MM.1S (cell line): ENCODE results near the gene ARFRP1.

Experiments used
- DNase-seq: peaks from one replicate; pipeline ENCODE4 v3.0.0-alpha.2; 2015
- H2AFZ ChIP-seq: fragments of 300-600 bp; sonication (generic); 2 replicates; pipeline ENCODE4 v1.6.0; 2016; ENCODE audit warnings: antibody characterized with exemption, low read length
- H3F3A ChIP-seq: fragments of 300-600 bp; sonication (generic); 2 replicates; pipeline ENCODE4 v1.6.1; 2016; ENCODE audit warnings: mild to moderate bottlenecking, antibody characterized with exemption, low read length, moderate library complexity, mixed read lengths; ENCODE audit not compliant: insufficient read depth
- H3K27ac ChIP-seq: fragments of 300-600 bp; sonication (generic); 2 replicates; pipeline ENCODE4 v1.5.1; 2016; ENCODE audit warnings: mild to moderate bottlenecking, low read length
- H3K27me3 ChIP-seq: fragments of 300-600 bp; sonication (generic); replicated peaks from 2 replicates; pipeline ENCODE4 v1.6.0; 2016; ENCODE audit warnings: low read length; ENCODE audit not compliant: insufficient read depth
- H3K36me3 ChIP-seq: fragments of 300-600 bp; sonication (generic); replicated peaks from 2 replicates; pipeline ENCODE4 v1.6.1; 2016; ENCODE audit warnings: mild to moderate bottlenecking, low read length, mixed read lengths; ENCODE audit not compliant: insufficient read depth
- H3K4me1 ChIP-seq: fragments of 300-600 bp; sonication (generic); 2 replicates; pipeline ENCODE4 v1.6.1; 2016; ENCODE audit warnings: low read length, mixed read lengths
- H3K4me2 ChIP-seq: fragments of 300-600 bp; sonication (generic); 2 replicates; pipeline ENCODE4 v1.6.0; 2016; ENCODE audit warnings: low read depth, low read length
- H3K4me3 ChIP-seq: fragments of 300-600 bp; sonication (generic); 2 replicates; pipeline ENCODE4 v1.5.1; 2016; ENCODE audit warnings: low read length, mixed read lengths
- H3K79me2 ChIP-seq: fragments of 300-600 bp; sonication (generic); 2 replicates; pipeline ENCODE4 v1.6.1; 2016; ENCODE audit warnings: mixed run types, low read length, mixed read lengths
- H3K9ac ChIP-seq: fragments of 300-600 bp; sonication (generic); 2 replicates; pipeline ENCODE4 v1.6.1; 2016; ENCODE audit warnings: low read length, mixed read lengths
- H3K9me2 ChIP-seq: fragments of 300-600 bp; sonication (generic); replicated peaks from 2 replicates; pipeline ENCODE4 v1.6.1; 2016; ENCODE audit warnings: mild to moderate bottlenecking, low read length, mixed read lengths; ENCODE audit not compliant: insufficient read depth
- H3K9me3 ChIP-seq: fragments of 300-600 bp; sonication (generic); replicated peaks from 2 replicates; pipeline ENCODE4 v1.6.1; 2016; ENCODE audit warnings: mild to moderate bottlenecking, low read length, mixed read lengths; ENCODE audit not compliant: insufficient read depth
- H4K20me1 ChIP-seq: fragments of 300-600 bp; sonication (generic); 2 replicates; pipeline ENCODE4 v1.6.1; 2016; ENCODE audit warnings: mild to moderate bottlenecking, low read length, moderate library complexity, mixed read lengths; ENCODE audit not compliant: insufficient read depth
- EZH2 ChIP-seq: fragments of 300-600 bp; sonication (generic); optimal IDR thresholded peaks from 2 replicates; pipeline ENCODE3; 2017; ENCODE audit warnings: low read depth, mild to moderate bottlenecking, antibody characterized with exemption, low read length, mixed read lengths
- EZH2phosphoT487 ChIP-seq: fragments of 300-600 bp; sonication (generic); IDR thresholded peaks from 2 replicates; pipeline ENCODE4 v1.6.1; 2018; ENCODE audit warnings: antibody characterized with exemption, low read length
- TF ChIP-seq, protein P1 (sequence below): fragments of 300-600 bp; sonication (generic); IDR thresholded peaks from 2 replicates; pipeline ENCODE4 v1.5.1; 2016; ENCODE audit warnings: antibody characterized with exemption, low read length, mixed read lengths

Gene ARFRP1

DNA sequence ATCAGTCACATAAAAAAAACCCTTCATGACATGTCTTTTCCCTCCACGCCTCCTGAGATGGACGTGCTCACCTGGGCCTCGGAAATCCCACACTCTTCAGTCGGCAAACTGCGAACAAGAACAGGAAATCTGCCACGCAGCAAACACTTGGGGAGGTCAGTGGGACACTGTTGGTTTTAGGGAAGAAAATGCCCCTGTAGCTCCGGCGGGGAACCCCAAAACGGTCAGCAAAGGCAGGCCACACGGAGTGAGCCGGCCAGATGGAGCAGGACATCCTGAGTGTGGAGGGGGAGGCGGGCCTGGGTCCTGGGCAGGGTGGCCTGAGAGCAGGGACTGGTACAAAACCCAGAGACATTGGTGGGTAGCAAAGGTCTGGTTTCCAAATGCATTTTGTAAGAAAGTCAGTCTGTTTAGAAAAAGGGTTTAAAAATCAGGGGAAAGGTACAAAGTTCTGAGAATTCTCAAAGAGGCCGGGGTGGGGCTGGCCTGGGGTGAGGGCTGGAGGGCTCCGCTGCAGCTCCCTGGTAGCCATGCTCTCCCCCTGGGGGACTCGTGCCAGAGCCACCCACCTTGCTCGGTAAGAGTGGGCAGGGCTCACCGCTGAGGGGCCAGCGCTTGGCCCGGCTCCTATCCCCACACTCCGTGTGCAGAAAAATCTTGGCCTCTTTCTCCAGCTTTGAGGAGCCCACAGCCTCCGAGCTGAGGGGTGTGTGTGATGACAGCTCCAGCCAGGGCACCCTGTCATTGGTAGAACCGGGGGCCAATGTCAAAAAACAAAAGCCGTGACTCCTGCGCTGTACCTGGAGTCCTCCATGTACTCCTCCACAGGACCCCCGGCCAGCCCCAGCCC, 37.0 kb upstream of the ARFRP1 start:
- no peaks in the 10 kb centered on the region for H3K79me2 ChIP-seq
- no peak for TF ChIP-seq EZH2phosphoT487
- no peak for TF ChIP-seq EZH2
- H3K4me3 ChIP-seq, result no peak overlapping the region
- no peak overlapping the region for H2AFZ ChIP-seq
- no peak for DNase-seq
- H3K4me2 ChIP-seq, result no peak overlapping the region
- H3K9me3 ChIP-seq, result no peaks in the 10 kb centered on the region
- H3K36me3 ChIP-seq, result no peaks in the 10 kb centered on the region
- no peaks in the 10 kb centered on the region for H3K4me1 ChIP-seq
- H3F3A ChIP-seq, result no peaks in the 10 kb centered on the region
- H3K9ac ChIP-seq, result no peak overlapping the region
- no peak overlapping the region for H3K27ac ChIP-seq
- H3K9me2 ChIP-seq, result no peaks in the 10 kb centered on the region
- 0 out of 2 replicates have a peak, but pooled peaks cover 4% of the 10 kb centered on the region for H3K27me3 ChIP-seq
- H4K20me1 ChIP-seq, result no peaks in the 10 kb centered on the region

DNA sequence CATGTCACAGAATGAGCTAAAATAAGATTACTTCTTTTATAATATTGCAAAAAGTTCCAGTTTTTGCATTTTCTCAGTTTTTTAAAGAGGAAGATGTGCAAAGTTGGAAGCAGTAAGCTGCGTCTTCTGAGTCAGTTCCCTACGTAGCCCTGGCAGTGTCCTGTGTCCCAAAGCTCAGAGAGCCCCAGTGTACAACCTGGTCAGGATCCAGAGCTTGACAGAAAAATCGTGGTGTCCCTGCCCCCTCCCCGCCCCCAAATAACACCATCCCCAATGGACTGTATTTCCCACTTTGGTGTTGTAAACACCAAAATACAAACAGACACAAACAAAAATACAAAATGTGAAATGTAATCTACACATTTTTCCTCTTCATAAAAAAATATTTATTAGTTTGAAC, 36.4 kb upstream of the ARFRP1 start:
- no peak overlapping the region for H3K9ac ChIP-seq
- H2AFZ ChIP-seq, result no peak overlapping the region
- TF ChIP-seq EZH2phosphoT487 (no peak), EZH2 (no peak)
- TF ChIP-seq, protein P1, sequence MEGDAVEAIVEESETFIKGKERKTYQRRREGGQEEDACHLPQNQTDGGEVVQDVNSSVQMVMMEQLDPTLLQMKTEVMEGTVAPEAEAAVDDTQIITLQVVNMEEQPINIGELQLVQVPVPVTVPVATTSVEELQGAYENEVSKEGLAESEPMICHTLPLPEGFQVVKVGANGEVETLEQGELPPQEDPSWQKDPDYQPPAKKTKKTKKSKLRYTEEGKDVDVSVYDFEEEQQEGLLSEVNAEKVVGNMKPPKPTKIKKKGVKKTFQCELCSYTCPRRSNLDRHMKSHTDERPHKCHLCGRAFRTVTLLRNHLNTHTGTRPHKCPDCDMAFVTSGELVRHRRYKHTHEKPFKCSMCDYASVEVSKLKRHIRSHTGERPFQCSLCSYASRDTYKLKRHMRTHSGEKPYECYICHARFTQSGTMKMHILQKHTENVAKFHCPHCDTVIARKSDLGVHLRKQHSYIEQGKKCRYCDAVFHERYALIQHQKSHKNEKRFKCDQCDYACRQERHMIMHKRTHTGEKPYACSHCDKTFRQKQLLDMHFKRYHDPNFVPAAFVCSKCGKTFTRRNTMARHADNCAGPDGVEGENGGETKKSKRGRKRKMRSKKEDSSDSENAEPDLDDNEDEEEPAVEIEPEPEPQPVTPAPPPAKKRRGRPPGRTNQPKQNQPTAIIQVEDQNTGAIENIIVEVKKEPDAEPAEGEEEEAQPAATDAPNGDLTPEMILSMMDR, result no peak
- H3K9me3 ChIP-seq, result no peaks in the 10 kb centered on the region
- no peaks in the 10 kb centered on the region; the same call in 1 of the 2 replicates for H3F3A ChIP-seq
- no peak overlapping the region for H3K4me3 ChIP-seq
- H3K4me2 ChIP-seq, result no peak overlapping the region
- DNase-seq, result no peak
- no peaks in the 10 kb centered on the region for H3K36me3 ChIP-seq
- H3K4me1 ChIP-seq, result no peaks in the 10 kb centered on the region
- no peaks in the 10 kb centered on the region for H4K20me1 ChIP-seq
- no peaks in the 10 kb centered on the region for H3K9me2 ChIP-seq
- H3K79me2 ChIP-seq, result peaks cover under 1% of the 10 kb centered on the region; the same call in 1 of the 2 replicates
- H3K27ac ChIP-seq, result no peak overlapping the region
- 0 out of 2 replicates have a peak, but pooled peaks cover 4% of the 10 kb centered on the region for H3K27me3 ChIP-seq

DNA sequence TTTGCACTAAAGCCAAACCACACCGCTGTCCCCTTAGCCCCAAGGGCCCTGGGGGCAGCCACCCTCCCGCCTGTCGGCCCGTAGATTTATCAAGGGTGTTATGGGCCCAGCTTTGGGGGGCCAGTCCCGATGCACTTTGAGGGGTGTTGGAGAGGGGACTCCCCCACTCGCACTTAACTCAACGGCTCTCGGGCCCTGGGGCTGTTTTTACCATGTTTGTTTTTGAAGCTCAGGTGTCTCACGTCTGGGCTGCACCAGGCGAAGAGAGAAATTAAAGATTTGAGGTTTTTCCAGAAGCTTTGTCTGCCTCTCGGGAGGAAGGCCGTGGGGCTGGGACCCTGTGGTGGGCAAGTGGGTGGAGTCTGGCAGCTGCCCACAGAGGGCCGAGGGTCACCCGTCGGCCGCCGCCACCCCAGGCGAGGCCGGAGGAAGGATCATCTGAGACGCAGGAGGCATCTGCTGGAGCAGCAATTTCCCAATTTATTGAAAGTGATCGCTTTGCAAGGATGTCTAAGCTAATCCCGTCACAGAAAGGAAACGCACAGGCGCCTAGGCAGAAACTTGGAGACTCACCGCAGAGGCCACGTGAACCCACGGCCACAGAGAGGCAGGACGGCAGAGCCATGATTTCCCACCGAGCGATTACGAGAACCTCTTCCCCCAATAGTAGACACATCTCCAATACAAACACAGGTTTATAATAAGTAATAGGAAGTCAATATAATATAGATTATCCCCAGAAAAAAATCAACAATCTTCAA, 35.6 kb upstream of the ARFRP1 start:
- Histone ChIP-seq H3K4me2 (no peak overlapping the region), H3K36me3 (no peaks in the 10 kb centered on the region), H3K79me2 (peaks cover 8% of the 10 kb centered on the region), H2AFZ (no peak overlapping the region), H3K9me3 (no peaks in the 10 kb centered on the region), H3K27ac (no peak overlapping the region), H3K27me3 (no peaks in the 10 kb centered on the region), H3F3A (peaks cover 4% of the 10 kb centered on the region), H3K4me1 (no peaks in the 10 kb centered on the region), H3K4me3 (no peak overlapping the region), H4K20me1 (no peaks in the 10 kb centered on the region), H3K9me2 (no peaks in the 10 kb centered on the region), H3K9ac (no peak overlapping the region)
- no peak for DNase-seq
- TF ChIP-seq, protein P1, result no peak
- TF ChIP-seq EZH2phosphoT487, result no peak
- TF ChIP-seq EZH2, result no peak
